HG03175 (cell line): ENCODE data around the gene BPGM.
"Not testable (repeated sequence)": the region's sequence is repeated elsewhere in the genome, so short reads cannot be mapped to it uniquely, and the experiment has no call there.

Experiments
- ATAC-seq: cut with Tn5 transposase; IDR thresholded peaks from one replicate; pipeline ENCODE4 v1.9.1; 2021; ENCODE audit warnings: mild to moderate bottlenecking, moderate library complexity; ENCODE audit not compliant: unreplicated experiment

Gene BPGM

GRCh38 chr7:134630893-134631292 is 15.8 kb upstream of the BPGM start:
- ATAC-seq = no peak

GRCh38 chr7:134632052-134632451 is 14.6 kb upstream of the BPGM start:
- ATAC-seq = no peak

- peak; percentile 36 for ATAC-seq
These were observed 13.6 kb upstream of the BPGM start for GRCh38 chr7:134632937-134633540.

- peak; percentile 95 for ATAC-seq
These were observed 10.6 kb upstream of the BPGM start for GRCh38 chr7:134636008-134636449.

GRCh38 chr7:134637441-134637840 is 9.2 kb upstream of the BPGM start:
- no peak for ATAC-seq

- no peak for ATAC-seq
These were observed 8.5 kb upstream of the BPGM start for GRCh38 chr7:134637934-134638719.

- no peak for ATAC-seq
These were observed 7.6 kb upstream of the BPGM start for GRCh38 chr7:134639061-134639460.

GRCh38 chr7:134639683-134640279 is 6.9 kb upstream of the BPGM start:
- no peak for ATAC-seq

GRCh38 chr7:134640842-134641715 is 5.6 kb upstream of the BPGM start:
- no peak for ATAC-seq

- ATAC-seq = not testable (repeated sequence)
These were observed 4.7 kb upstream of the BPGM start for GRCh38 chr7:134641981-134642380.

- ATAC-seq = no peak
These were observed 3.5 kb upstream of the BPGM start for GRCh38 chr7:134643131-134643530.

- ATAC-seq = no peak
These were observed 1.2 kb upstream of the BPGM start for GRCh38 chr7:134645478-134645877.

- ATAC-seq = no peak
These were observed 718 bp upstream of the BPGM start for GRCh38 chr7:134645935-134646334.

GRCh38 chr7:134648456-134648855 is 1.8 kb downstream of the BPGM start:
- ATAC-seq = no peak

- no peak for ATAC-seq
These were observed 2.6 kb downstream of the BPGM start for GRCh38 chr7:134649226-134649775.

- ATAC-seq = no peak
These were observed 5.3 kb downstream of the BPGM start for GRCh38 chr7:134651991-134652390.

GRCh38 chr7:134654104-134654775 is 7.6 kb downstream of the BPGM start:
- ATAC-seq = no peak

GRCh38 chr7:134657526-134657925 is 10.9 kb downstream of the BPGM start:
- ATAC-seq = no peak

- ATAC-seq = no peak
These were observed 13.7 kb downstream of the BPGM start for GRCh38 chr7:134660242-134660785.

- ATAC-seq = no peak
These were observed 14.3 kb downstream of the BPGM start for GRCh38 chr7:134660961-134661376.
